Naive thymus-derived CD8-positive, alpha-beta T cell (primary cell): ENCODE data around the gene ATP1A1. TPM values are rescaled to one million over a fixed set of nuclear protein-coding genes. Genes with fewer than 3 reads are reported as not detected.

Source experiments
- ATAC-seq, 2 donors: fragments of 150-1000 bp; cut with Tn5 transposase in 1 of 2; sonication (Bioruptor Pico), chemical (Tn5 transposase) in 1 of 2; 1 replicate in 1 of 2; 2 replicates in 1 of 2; pipeline ENCODE4 v1.10.0; 2021; ENCODE audit warnings: mild to moderate bottlenecking in 2 of 2, moderate library complexity in 2 of 2
- POLR2A ChIA-PET: fragments of 350-600 bp; sonication (Branson Sonifier 250); formaldehyde crosslinking; loops from one replicate; lab custom pipeline; 2021; ENCODE audit warnings: antibody characterized with exemption; lab: Charles Lee
- DNase-seq, 10 donors: peaks; one replicate each; pipeline versions ENCODE4 v3.0.0 to v3.0.0-alpha.2; 2020 to 2022
- H3K27ac Mint-ChIP-seq, 10 donors: one replicate each; pipeline ENCODE4 v1.8.0; 2020 to 2022; ENCODE audit warnings: mild to moderate bottlenecking in 10 of 10, mixed read lengths in 10 of 10, moderate library complexity in 4 of 10, inconsistent platforms in 1 of 10
- H3K27me3 Mint-ChIP-seq, 5 donors: one replicate each; pipeline ENCODE4 v1.8.0; 2021 to 2022; ENCODE audit warnings: mixed read lengths in 5 of 5
- H3K36me3 Mint-ChIP-seq, 3 donors: one replicate each; pipeline ENCODE4 v1.8.0; 2020 to 2022; ENCODE audit warnings: mixed read lengths in 3 of 3, mild to moderate bottlenecking in 2 of 3, inconsistent platforms in 1 of 3
- H3K4me1 Mint-ChIP-seq, 4 donors: one replicate each; pipeline ENCODE4 v1.8.0; 2021 to 2022; ENCODE audit warnings: mixed read lengths in 4 of 4
- H3K4me3 Mint-ChIP-seq, 10 donors: one replicate each; pipeline ENCODE4 v1.8.0; 2020 to 2022; ENCODE audit warnings: mild to moderate bottlenecking in 10 of 10, mixed read lengths in 10 of 10, moderate library complexity in 6 of 10, inconsistent platforms in 1 of 10
- H3K9me3 Mint-ChIP-seq, 9 donors: one replicate each; pipeline ENCODE4 v1.8.0; 2020 to 2022; ENCODE audit warnings: mixed read lengths in 9 of 9, mild to moderate bottlenecking in 3 of 9, inconsistent platforms in 1 of 9, moderate library complexity in 1 of 9
- polyA plus RNA-seq, 3 donors: library from polyadenylated mRNA; unstranded; fragments of 300-500 nt; fragmentation: Illumina TruSeq; gene quantifications; one replicate each; pipeline ENCODE4 v1.2.3, GENCODE V29; 2021
- total RNA-seq, 8 experiments: library from RNA in 2 of 8; stranded (reverse) in 2 of 8; gene quantifications; one replicate each; pipeline ENCODE4 v1.2.3 and lab custom pipeline; 2021 to 2026

ATP1A1 gene
- total and polyA plus RNA-seq, 5 experiments from 2014 or later: 59.1 to 261 (median 65.0) TPM

DNA sequence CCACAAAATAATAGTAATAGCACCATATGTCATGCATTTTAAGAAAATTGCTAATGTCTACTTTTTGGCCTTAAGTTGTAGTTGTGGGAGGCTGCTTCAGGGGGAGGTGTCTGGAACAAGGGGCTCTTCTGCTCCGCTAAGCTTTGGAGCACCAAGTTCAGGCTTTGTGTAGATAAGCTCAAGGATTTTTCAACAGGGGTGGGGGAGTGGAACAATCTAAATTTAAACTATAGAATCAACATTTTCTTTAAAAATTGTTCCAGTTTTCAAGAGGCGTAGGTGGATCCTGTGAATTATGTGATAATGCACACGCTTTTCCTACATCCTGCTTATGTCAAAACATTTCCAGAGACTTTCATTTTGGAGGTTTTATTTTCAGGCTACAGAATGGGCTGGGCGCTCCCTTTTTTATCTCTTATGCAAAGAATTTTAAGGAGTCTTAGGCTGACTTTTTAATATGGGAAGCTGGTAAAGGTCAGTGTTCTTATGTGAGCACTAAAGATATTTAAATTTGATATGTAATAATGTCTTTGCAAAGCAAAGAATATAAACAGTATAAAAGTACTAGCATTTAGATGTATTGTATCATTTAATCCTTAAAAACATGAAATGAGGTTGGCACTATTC is 9.9 kb downstream of the ATP1A1 start:
- Mint-ChIP-seq H3K9me3 (no peaks in the 10 kb centered on the region), H3K27me3 (no peaks in the 10 kb centered on the region), H3K27ac (peak overlapping the region in 5 of 10 donors; percentile 33 to 74 (median 51)), H3K4me3 (peak overlapping the region in 6 of 10 donors; percentile 7 to 55 (median 28)), H3K4me1 (peaks cover 30 to 93% (median 74%) of the 10 kb centered on the region in 4 donors), H3K36me3 (peaks cover 7 to 55% (median 23%) of the 10 kb centered on the region in 3 donors)
- POLR2A ChIA-PET: interaction anchor here (1.1 to 2.9 kb wide), 4 partner anchors 10 to 35 kb away, joined by 4 to 9 read pairs (median 5); partner anchors contain the start of gene ATP1A1
- DNase-seq (no peak), ATAC-seq (no peak)

DNA sequence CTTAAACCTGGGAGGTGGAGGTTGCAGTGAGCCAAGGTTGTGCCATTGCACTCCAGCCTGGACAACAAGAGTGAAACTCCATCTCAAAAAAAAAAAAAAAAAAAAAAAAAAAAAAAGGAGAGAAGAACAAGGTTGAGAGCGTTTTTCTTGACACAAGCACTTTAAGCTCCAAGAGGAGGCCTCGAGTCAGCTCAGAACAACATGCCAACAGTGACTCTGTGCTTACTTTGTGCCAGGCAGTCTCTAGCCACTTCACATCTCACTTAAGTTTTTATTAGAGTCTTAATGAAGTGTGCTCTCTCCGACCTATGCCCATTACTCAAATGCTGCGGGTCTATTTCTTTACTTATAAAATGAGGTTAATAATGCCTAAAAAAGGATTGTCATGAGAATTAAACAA is 13.0 kb downstream of the ATP1A1 start:
- no peak for ATAC-seq
- POLR2A ChIA-PET: interaction anchor here (1.0 to 1.7 kb wide), 2 partner anchors 9 to 11 kb away, joined by 3 to 11 read pairs; no protein-coding TSS in a partner anchor
- peak overlapping the region in 5 of 10 donors; percentile 25 to 43 (median 36) for H3K27ac Mint-ChIP-seq
- H3K4me3 Mint-ChIP-seq: no peak overlapping the region
- no peaks in the 10 kb centered on the region for H3K9me3 Mint-ChIP-seq
- no peaks in the 10 kb centered on the region for H3K27me3 Mint-ChIP-seq
- no peak for DNase-seq
- H3K36me3 Mint-ChIP-seq: peaks cover 11 to 81% (median 39%) of the 10 kb centered on the region in 3 donors
- H3K4me1 Mint-ChIP-seq: peaks cover 27 to 87% (median 67%) of the 10 kb centered on the region in 4 donors

DNA sequence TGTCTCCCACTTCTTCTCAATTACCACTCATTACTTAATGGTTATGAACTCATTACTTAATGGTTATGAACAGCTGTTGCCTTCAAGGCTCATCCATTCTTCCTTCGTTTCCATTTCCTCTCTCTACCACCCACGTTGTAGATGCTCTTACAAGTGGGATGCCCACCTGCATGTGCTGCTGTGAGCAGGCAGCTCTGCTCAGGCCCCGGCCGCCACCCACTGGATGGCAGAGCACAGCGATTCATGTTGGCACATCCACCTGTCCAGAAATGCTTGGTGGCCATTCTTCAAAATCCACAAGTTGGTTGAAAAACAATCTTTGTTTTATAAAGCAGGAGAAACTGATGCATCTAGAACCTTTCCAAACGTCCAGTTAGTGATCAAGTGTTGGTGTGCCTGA is 14.5 kb downstream of the ATP1A1 start:
- DNase-seq (no peak), ATAC-seq (no peak)
- Mint-ChIP-seq H3K9me3 (no peaks in the 10 kb centered on the region), H3K4me3 (peak overlapping the region in 1 of 10 donors; percentile 8), H3K27ac (peak overlapping the region; percentile 29 to 92 (median 64)), H3K27me3 (no peaks in the 10 kb centered on the region), H3K4me1 (peaks cover 22 to 83% (median 62%) of the 10 kb centered on the region in 4 donors), H3K36me3 (peaks cover 11 to 93% (median 47%) of the 10 kb centered on the region in 3 donors)
- POLR2A ChIA-PET: interaction anchor here (0.5 to 1.7 kb wide), 2 partner anchors 11 to 60 kb away, joined by 3 to 11 read pairs; no protein-coding TSS in a partner anchor

DNA sequence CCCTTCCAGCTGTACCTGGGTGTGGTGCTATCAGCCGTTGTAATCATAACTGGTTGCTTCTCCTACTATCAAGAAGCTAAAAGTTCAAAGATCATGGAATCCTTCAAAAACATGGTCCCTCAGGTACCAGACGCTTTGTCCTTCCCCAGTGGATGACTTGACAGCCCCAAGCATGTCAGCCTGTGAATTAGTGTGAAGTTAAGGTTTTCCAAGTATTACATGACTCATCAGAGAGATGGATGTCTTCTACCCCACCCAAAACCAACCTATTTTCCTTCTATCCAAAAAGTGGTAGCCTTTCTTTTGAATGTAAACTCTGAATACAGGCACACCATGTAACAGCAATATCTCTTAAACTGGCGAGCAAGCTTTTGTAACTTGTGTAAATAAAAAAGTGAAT is 15.1 kb downstream of the ATP1A1 start:
- Mint-ChIP-seq H3K36me3 (peaks cover 11 to 96% (median 50%) of the 10 kb centered on the region in 3 donors), H3K27ac (peak overlapping the region in 6 of 10 donors; percentile 42 to 79 (median 56)), H3K27me3 (no peaks in the 10 kb centered on the region), H3K9me3 (no peaks in the 10 kb centered on the region), H3K4me1 (peaks cover 22 to 83% (median 60%) of the 10 kb centered on the region in 4 donors), H3K4me3 (no peak overlapping the region)
- ATAC-seq (no peak), DNase-seq (no peak)
- POLR2A ChIA-PET: interaction anchor here (1.0 kb wide), 1 partner anchor 12 kb away, joined by 3 read pairs; no protein-coding TSS in a partner anchor

DNA sequence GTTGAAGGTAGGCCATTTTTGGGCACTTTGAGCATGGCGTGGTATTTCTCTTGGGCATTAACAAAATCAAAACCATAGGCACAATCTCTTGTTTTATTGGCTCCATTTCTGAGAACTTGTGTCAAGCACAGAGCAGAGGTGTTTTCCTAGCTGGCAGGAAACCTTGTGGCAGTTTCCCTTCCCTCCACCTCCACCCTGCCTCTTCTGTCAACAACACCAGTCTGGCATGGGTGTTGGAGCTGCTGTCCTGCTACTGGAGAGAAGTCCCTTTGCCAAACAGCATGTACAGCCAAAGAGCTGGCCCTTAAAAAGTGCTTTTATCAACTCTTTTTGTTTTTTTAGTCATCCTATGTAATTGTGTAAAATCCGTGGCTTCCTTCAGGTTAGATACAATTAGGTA is 16.0 kb downstream of the ATP1A1 start:
- DNase-seq (no peak), ATAC-seq (no peak)
- H3K4me3 Mint-ChIP-seq: no peak overlapping the region
- H3K9me3 Mint-ChIP-seq: no peaks in the 10 kb centered on the region
- H3K27me3 Mint-ChIP-seq: no peaks in the 10 kb centered on the region
- peaks cover 18 to 74% (median 51%) of the 10 kb centered on the region in 4 donors for H3K4me1 Mint-ChIP-seq
- H3K36me3 Mint-ChIP-seq: peaks cover 13 to 98% (median 51%) of the 10 kb centered on the region in 3 donors
- POLR2A ChIA-PET: no interaction called here
- peak overlapping the region in 9 of 10 donors; percentile 38 to 80 (median 49) for H3K27ac Mint-ChIP-seq

DNA sequence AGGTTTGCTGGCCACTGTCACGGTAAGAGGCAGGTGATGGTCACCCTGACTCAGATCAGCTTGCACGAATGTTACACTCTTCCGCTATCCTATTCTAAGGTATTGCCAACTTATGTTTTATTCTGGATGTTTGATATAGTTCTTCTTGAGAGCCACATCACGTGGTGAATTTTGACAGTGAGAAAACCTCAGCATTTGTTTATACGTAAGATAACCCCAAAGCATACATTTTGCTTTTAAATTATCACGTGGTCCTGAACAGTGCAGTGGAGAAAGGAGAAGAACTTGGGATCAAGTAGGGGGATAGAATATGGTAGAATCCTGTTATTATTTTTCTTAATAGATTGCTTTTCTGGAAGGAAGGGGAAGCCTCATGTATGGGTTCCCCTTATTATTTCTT is 16.6 kb downstream of the ATP1A1 start:
- ATAC-seq (no peak), DNase-seq (no peak)
- H3K4me3 Mint-ChIP-seq: peak overlapping the region in 1 of 10 donors; percentile 39
- no peaks in the 10 kb centered on the region for H3K9me3 Mint-ChIP-seq
- H3K27me3 Mint-ChIP-seq: no peaks in the 10 kb centered on the region
- peaks cover 18 to 98% (median 48%) of the 10 kb centered on the region in 3 donors for H3K36me3 Mint-ChIP-seq
- H3K27ac Mint-ChIP-seq: peak overlapping the region in 9 of 10 donors; percentile 42 to 80 (median 67)
- POLR2A ChIA-PET: interaction anchor here (2.6 kb wide), 1 partner anchor 14 kb away, joined by 14 read pairs; no protein-coding TSS in a partner anchor
- peaks cover 18 to 67% (median 47%) of the 10 kb centered on the region in 4 donors for H3K4me1 Mint-ChIP-seq

DNA sequence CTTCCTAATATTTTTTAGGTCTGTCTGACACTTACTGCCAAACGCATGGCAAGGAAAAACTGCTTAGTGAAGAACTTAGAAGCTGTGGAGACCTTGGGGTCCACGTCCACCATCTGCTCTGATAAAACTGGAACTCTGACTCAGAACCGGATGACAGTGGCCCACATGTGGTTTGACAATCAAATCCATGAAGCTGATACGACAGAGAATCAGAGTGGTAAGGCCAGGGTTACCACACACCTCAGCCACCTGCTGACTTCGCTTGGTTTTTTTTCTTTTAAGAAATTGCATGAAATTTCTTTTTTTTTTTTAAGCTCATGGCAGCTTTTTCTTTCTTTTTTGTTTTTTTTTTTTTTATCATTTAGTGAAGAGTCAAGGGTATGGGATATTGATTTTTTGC is 17.2 kb downstream of the ATP1A1 start:
- peaks cover 18 to 63% (median 45%) of the 10 kb centered on the region in 4 donors for H3K4me1 Mint-ChIP-seq
- peak in 1 of 10 donors; percentile 19 for DNase-seq
- peaks cover 18 to 98% (median 48%) of the 10 kb centered on the region in 3 donors for H3K36me3 Mint-ChIP-seq
- H3K27ac Mint-ChIP-seq: peak overlapping the region in 8 of 10 donors; percentile 20 to 80 (median 62)
- no peaks in the 10 kb centered on the region for H3K9me3 Mint-ChIP-seq
- POLR2A ChIA-PET: interaction anchor here (0.6 to 2.6 kb wide), 2 partner anchors 15 to 49 kb away, joined by 3 to 14 read pairs; no protein-coding TSS in a partner anchor
- no peak overlapping the region for H3K4me3 Mint-ChIP-seq
- ATAC-seq: peak; percentile 43 to 49
- no peaks in the 10 kb centered on the region for H3K27me3 Mint-ChIP-seq

DNA sequence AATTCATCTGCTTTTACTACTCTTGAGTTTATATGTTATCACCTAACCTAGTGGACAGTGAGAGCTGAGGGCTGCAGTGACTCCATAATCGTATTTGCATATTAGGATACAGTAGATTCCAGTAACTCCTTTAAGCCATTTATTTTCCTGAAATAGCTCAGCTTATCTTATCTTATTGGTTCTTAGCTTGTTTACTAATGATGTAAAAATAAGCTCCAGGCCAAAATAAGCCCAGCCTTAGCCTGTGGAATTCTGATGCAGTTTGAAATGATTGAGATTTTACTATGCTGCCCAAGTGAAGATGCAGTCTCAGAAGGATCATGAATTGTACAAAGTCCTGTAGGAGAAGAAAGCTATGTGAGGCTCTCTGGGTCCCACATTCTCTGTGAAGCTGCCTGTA is 18.1 kb downstream of the ATP1A1 start:
- peaks cover 18 to 100% (median 50%) of the 10 kb centered on the region in 3 donors for H3K36me3 Mint-ChIP-seq
- no peak for DNase-seq
- H3K4me3 Mint-ChIP-seq: no peak overlapping the region
- H3K27ac Mint-ChIP-seq: peak overlapping the region; percentile 9 to 77 (median 64)
- peaks cover 18 to 56% (median 44%) of the 10 kb centered on the region in 4 donors for H3K4me1 Mint-ChIP-seq
- POLR2A ChIA-PET: interaction anchor here (2.6 kb wide), 1 partner anchor 16 kb away, joined by 14 read pairs; no protein-coding TSS in a partner anchor
- ATAC-seq: no peak
- H3K27me3 Mint-ChIP-seq: no peaks in the 10 kb centered on the region
- H3K9me3 Mint-ChIP-seq: no peaks in the 10 kb centered on the region

DNA sequence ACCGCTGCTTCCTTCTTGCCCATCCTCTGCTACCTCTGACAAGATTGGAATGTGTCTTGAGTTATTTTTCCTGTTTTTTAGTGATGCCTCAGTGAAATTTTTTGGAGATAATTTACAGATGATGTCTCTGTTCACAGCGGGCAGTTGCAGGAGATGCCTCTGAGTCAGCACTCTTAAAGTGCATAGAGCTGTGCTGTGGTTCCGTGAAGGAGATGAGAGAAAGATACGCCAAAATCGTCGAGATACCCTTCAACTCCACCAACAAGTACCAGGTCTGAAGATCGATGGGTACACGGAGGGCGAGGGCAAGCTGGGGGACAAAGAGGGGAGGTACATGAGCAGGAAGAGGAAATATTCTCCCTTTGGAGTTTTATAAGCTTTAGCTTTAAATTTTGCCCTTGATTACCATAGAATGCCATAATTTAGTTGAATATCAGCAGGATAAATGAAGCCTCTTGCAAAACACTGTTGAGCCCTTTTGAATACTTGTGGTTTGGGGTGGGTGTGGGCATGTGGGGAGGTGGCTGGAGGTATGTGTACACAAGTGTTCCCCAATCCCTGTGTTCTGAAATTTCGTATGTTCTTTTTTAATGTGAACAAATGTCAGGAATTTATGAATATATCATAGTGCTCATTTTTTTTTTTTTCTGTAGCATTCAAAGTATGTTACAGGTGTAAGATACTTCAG is 19.8 kb downstream of the ATP1A1 start:
- Mint-ChIP-seq H3K9me3 (no peaks in the 10 kb centered on the region), H3K27ac (peak overlapping the region; percentile 23 to 83 (median 60)), H3K4me1 (peaks cover 14 to 44% (median 37%) of the 10 kb centered on the region in 4 donors), H3K36me3 (peaks cover 17 to 100% (median 45%) of the 10 kb centered on the region in 3 donors), H3K27me3 (no peaks in the 10 kb centered on the region), H3K4me3 (no peak overlapping the region)
- DNase-seq: no peak
- ATAC-seq: no peak
- POLR2A ChIA-PET: interaction anchor here (0.7 to 1.3 kb wide), 3 partner anchors 10 to 21 kb away, joined by 3 to 4 read pairs (median 4); no protein-coding TSS in a partner anchor

DNA sequence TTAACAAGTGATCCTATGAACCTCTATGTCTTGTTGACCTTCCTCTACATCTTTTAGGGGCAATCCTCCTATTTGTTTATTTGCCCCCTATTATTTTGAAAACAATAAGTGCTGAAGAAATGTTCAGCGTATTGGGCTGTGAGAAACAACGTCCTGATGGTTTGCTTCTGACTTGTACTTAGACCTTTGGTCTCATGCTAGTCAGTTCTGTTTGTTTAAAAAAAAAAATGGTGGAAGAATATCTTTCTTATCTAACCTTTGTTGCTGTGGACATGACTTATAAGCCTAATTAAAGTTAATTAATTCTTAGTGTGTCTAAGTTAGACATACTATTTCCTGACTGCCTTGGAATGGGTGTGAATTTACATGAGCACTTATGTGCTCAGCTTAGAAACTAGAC is 20.7 kb downstream of the ATP1A1 start:
- Mint-ChIP-seq H3K4me3 (no peak overlapping the region), H3K27ac (peak overlapping the region in 4 of 10 donors; percentile 1 to 39 (median 14)), H3K27me3 (no peaks in the 10 kb centered on the region), H3K9me3 (no peaks in the 10 kb centered on the region), H3K4me1 (peaks cover 12 to 38% (median 30%) of the 10 kb centered on the region in 4 donors), H3K36me3 (peaks cover 16 to 100% (median 45%) of the 10 kb centered on the region in 3 donors)
- DNase-seq: no peak
- ATAC-seq: no peak
- POLR2A ChIA-PET: interaction anchor here (0.7 to 1.2 kb wide), 3 partner anchors 18 to 22 kb away, joined by 3 to 4 read pairs (median 3); no protein-coding TSS in a partner anchor

DNA sequence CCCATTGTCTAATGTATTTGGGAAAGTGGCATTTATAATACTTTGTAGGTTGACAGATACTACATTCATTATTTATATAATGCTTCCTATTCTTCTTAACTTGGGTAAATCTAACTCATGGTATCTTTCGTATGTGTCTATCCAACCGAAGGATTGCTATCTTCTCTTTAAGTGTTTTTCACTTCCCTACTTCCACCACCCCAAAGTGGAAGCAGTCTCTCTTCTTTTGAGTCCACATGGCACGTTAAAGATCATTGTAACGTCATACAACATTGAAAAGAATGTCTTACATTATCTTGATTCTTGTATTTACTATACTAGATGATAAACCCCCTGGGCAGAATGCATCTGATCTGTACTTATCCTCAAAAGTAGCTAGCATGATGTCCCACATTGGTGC is 21.2 kb downstream of the ATP1A1 start:
- Mint-ChIP-seq H3K27ac (peak overlapping the region in 6 of 10 donors; percentile 1 to 49 (median 38)), H3K4me3 (no peak overlapping the region), H3K27me3 (no peaks in the 10 kb centered on the region), H3K36me3 (peaks cover 18 to 100% (median 46%) of the 10 kb centered on the region in 3 donors), H3K9me3 (no peaks in the 10 kb centered on the region), H3K4me1 (peaks cover 12 to 35% (median 28%) of the 10 kb centered on the region in 4 donors)
- POLR2A ChIA-PET: interaction anchor here (1.2 kb wide), 1 partner anchor 19 kb away, joined by 3 read pairs; no protein-coding TSS in a partner anchor
- DNase-seq (no peak), ATAC-seq (no peak)

DNA sequence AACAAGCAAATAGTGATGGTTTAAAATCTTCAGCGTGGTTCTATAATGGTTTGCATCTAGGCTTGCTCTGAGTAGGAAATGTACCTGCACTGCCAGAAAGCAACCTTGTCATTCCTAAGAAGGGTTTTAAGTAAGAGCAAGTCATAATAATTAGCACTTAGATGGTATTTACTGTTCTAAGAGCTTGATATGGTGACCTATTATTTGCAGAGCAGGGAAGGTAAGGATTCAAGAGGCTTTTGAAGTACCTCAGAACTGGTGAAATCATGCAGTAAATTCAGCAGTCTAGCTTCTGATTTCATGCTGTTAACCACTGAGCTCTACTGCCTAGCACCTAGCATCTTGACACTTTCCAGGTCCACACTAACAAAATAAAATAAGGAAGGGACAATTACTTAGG is 23.7 kb downstream of the ATP1A1 start:
- Mint-ChIP-seq H3K27me3 (no peaks in the 10 kb centered on the region), H3K4me3 (no peak overlapping the region), H3K4me1 (peaks cover 14 to 37% (median 25%) of the 10 kb centered on the region in 4 donors), H3K27ac (peak overlapping the region in 5 of 10 donors; percentile 5 to 87 (median 69)), H3K36me3 (peaks cover 26 to 100% (median 61%) of the 10 kb centered on the region in 3 donors), H3K9me3 (no peaks in the 10 kb centered on the region)
- POLR2A ChIA-PET: no interaction called here
- DNase-seq (no peak), ATAC-seq (no peak)
